CD14-positive monocyte (primary cell): Measurements from ENCODE around the gene SLX9. TPM values are rescaled to one million over a fixed set of nuclear protein-coding genes. Genes with fewer than 3 reads are reported as not detected.

Experiments used
- DNase-seq, 3 donors: peaks; one replicate each; pipeline ENCODE4 v3.0.0-alpha.2; 2011 to 2022
- H2AFZ ChIP-seq: 2 replicates; pipeline ENCODE4 v1.6.0; 2012; ENCODE audit warnings: mild to moderate bottlenecking, low read depth, low read length, inconsistent platforms; ENCODE audit not compliant: insufficient read depth, poor library complexity, severe bottlenecking
- H3K27ac ChIP-seq, 2 donors: 1 replicate in 1 of 2; 2 replicates in 1 of 2; pipeline ENCODE4 v1.5.1; 2012 to 2013; ENCODE audit warnings: low read length in 2 of 2, control low read depth in 1 of 2, inconsistent platforms in 1 of 2, low read depth in 1 of 2, mild to moderate bottlenecking in 1 of 2
- H3K27me3 ChIP-seq, 2 donors: one replicate each; pipeline versions ENCODE4 v1.6.0 to v1.6.1; 2011 to 2013; ENCODE audit warnings: low read length in 2 of 2; ENCODE audit not compliant: control insufficient read depth in 2 of 2, insufficient read depth in 2 of 2
- H3K36me3 ChIP-seq, 2 donors: replicated peaks in 1 of 2; 1 replicate in 1 of 2; 2 replicates in 1 of 2; pipeline versions ENCODE4 v1.5.1 to v1.6.1; 2012 to 2013; ENCODE audit warnings: low read length in 2 of 2, control low read depth in 1 of 2, inconsistent platforms in 1 of 2, mild to moderate bottlenecking in 1 of 2; ENCODE audit not compliant: insufficient read depth in 2 of 2, control insufficient read depth in 1 of 2
- H3K4me1 ChIP-seq, 2 donors: 1 replicate in 1 of 2; 2 replicates in 1 of 2; pipeline versions ENCODE4 v1.5.1 to v1.6.1; 2012 to 2013; ENCODE audit warnings: low read length in 2 of 2, control low read depth in 1 of 2, inconsistent platforms in 1 of 2, mild to moderate bottlenecking in 1 of 2, moderate library complexity in 1 of 2; ENCODE audit not compliant: insufficient read depth in 2 of 2, control insufficient read depth in 1 of 2
- H3K4me2 ChIP-seq: replicated peaks from 2 replicates; pipeline ENCODE3; 2012; ENCODE audit warnings: low read length, moderate library complexity, mild to moderate bottlenecking; ENCODE audit not compliant: poor library complexity, severe bottlenecking; ENCODE audit errors: extremely low read depth
- H3K4me3 ChIP-seq, 3 experiments: fragments of 200-600 bp in 1 of 3; sonication (generic) in 1 of 3; replicated peaks in 1 of 3; 1 replicate in 2 of 3; 2 replicates in 1 of 3; pipeline ENCODE4 v1.5.1; 2011 to 2013; ENCODE audit warnings: low read length in 3 of 3, mild to moderate bottlenecking in 3 of 3, control low read depth in 2 of 3, low read depth in 2 of 3, inconsistent platforms in 1 of 3, moderate library complexity in 1 of 3
- H3K79me2 ChIP-seq: 2 replicates; pipeline ENCODE4 v1.6.0; 2012; ENCODE audit warnings: mild to moderate bottlenecking, control low read depth, inconsistent platforms, low read length, moderate library complexity; ENCODE audit not compliant: insufficient read depth
- H3K9ac ChIP-seq: 2 replicates; pipeline ENCODE4 v1.6.0; 2017; ENCODE audit warnings: low read length, mild to moderate bottlenecking; ENCODE audit not compliant: insufficient read depth, poor library complexity, severe bottlenecking
- H3K9me3 ChIP-seq, 2 donors: replicated peaks in 1 of 2; 1 replicate in 1 of 2; 2 replicates in 1 of 2; pipeline versions ENCODE4 v1.5.1 to v1.6.1; 2012 to 2013; ENCODE audit warnings: low read length in 2 of 2, control low read depth in 1 of 2; ENCODE audit not compliant: control insufficient read depth in 1 of 2, insufficient read depth in 1 of 2
- H4K20me1 ChIP-seq: 2 replicates; pipeline ENCODE4 v1.6.0; 2012; ENCODE audit warnings: mild to moderate bottlenecking, low read length, control low read depth, moderate library complexity; ENCODE audit not compliant: insufficient read depth
- H3K27ac Mint-ChIP-seq, 7 donors: one replicate each; pipeline ENCODE4 v1.8.0; 2020; ENCODE audit warnings: mild to moderate bottlenecking in 7 of 7, mixed read lengths in 7 of 7, moderate library complexity in 6 of 7, inconsistent platforms in 2 of 7
- H3K27me3 Mint-ChIP-seq, 3 donors: one replicate each; pipeline ENCODE4 v1.8.0; 2021 to 2022; ENCODE audit warnings: low read depth in 3 of 3, mild to moderate bottlenecking in 3 of 3, mixed read lengths in 3 of 3, moderate library complexity in 3 of 3, inconsistent platforms in 1 of 3
- H3K36me3 Mint-ChIP-seq, 2 donors: one replicate each; pipeline ENCODE4 v1.8.0; 2020; ENCODE audit warnings: mixed read lengths in 2 of 2, inconsistent platforms in 1 of 2, mild to moderate bottlenecking in 1 of 2
- H3K4me1 Mint-ChIP-seq: one replicate; pipeline ENCODE4 v1.8.0; 2020; ENCODE audit warnings: mild to moderate bottlenecking, mixed read lengths
- H3K4me3 Mint-ChIP-seq, 2 donors: one replicate each; pipeline ENCODE4 v1.8.0; 2020; ENCODE audit warnings: mild to moderate bottlenecking in 2 of 2, mixed read lengths in 2 of 2, moderate library complexity in 1 of 2
- H3K9me3 Mint-ChIP-seq, 7 donors: one replicate each; pipeline ENCODE4 v1.8.0; 2020 to 2022; ENCODE audit warnings: mixed read lengths in 7 of 7, mild to moderate bottlenecking in 6 of 7, moderate library complexity in 6 of 7, inconsistent platforms in 2 of 7
- WGBS: methylation state at CpG from one replicate; pipeline ENCODE4 v1.1.5; 2013; ENCODE audit warnings: missing lambda C conversion rate; ENCODE audit not compliant: insufficient coverage; 5-methylcytosine and 5-hydroxymethylcytosine counted together
- intact Hi-C, 2 donors: fragments of 100-400 bp; cut with micrococcal nuclease; formaldehyde crosslinking; loops; one replicate each; pipeline versions ENCODE4 v1.15.0 to v1.15.1; 2023
- polyA plus RNA-seq, 3 donors: library from polyadenylated mRNA; depleted of rRNA in 1 of 3; unstranded in 2 of 3; stranded (reverse) in 1 of 3; fragments of 300-500 nt in 2 of 3; fragments of >200 nt in 1 of 3; fragmentation: Illumina TruSeq in 2 of 3; gene quantifications; 1 replicate in 2 of 3; 2 replicates in 1 of 3; pipeline ENCODE4 v1.2.3, GENCODE V29; 2012 to 2021
- TF ChIP-seq, protein P1 (sequence below): fragments of 200-600 bp; IDR thresholded peaks from one replicate; pipeline ENCODE4 v1.8.0; 2022; ENCODE audit warnings: antibody characterized with exemption, mild to moderate bottlenecking

Gene SLX9
- polyA plus RNA-seq, 3 donors: 7.5 to 9.0 (median 9.0) TPM

DNA sequence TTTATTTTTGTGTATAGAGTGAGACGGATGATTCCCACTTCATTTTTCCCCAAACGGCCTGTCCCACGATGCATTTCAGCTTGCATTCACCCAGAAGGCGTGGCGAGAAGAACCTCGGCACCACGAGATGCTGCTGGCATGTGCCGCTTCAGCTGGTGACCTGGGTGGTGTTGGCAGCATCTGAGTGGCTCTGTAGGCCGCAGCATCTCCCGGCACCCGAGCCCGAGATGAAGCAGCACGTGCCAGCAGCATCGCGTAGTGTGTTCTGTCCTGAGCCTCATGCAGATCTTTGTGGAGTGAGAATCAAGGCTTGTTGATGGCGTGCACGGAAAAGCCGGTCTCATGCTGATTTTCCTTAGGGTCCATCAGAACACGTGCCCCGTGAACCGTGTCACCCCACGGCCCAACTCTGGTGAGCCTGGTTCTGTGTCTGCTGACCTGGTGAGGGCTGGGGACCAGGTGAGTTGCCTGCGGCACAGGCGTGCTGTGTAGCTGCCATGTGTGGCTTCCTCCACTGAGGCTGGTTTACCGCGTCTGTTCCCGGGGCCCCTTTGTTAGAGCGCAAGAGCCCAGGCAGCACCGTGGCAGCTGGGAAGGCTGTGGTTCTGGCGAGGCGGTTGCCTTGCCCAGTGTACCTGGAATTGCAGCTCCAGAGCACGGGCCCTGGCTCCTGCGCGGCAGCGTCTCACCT lies 16.7 kb downstream of the SLX9 start:
- Histone ChIP-seq H3K79me2 (peaks cover 6% of the 10 kb centered on the region), H3K4me2 (no peak overlapping the region), H3K9ac (no peak overlapping the region), H3K4me3 (no peak overlapping the region), H3K9me3 (no peaks in the 10 kb centered on the region), H3K36me3 (peaks cover 55 to 80% of the 10 kb centered on the region in 2 donors), H2AFZ (no peak overlapping the region), H3K27me3 (no peaks in the 10 kb centered on the region), H4K20me1 (peaks cover 5% of the 10 kb centered on the region), H3K4me1 (no peaks in the 10 kb centered on the region), H3K27ac (no peak overlapping the region)
- Mint-ChIP-seq H3K4me1 (no peaks in the 10 kb centered on the region), H3K36me3 (peaks cover 55 to 86% of the 10 kb centered on the region in 2 donors), H3K27me3 (no peaks in the 10 kb centered on the region), H3K9me3 (no peaks in the 10 kb centered on the region), H3K27ac (peak overlapping the region in 1 of 7 donors; percentile 10), H3K4me3 (no peak overlapping the region)
- TF ChIP-seq, protein P1, sequence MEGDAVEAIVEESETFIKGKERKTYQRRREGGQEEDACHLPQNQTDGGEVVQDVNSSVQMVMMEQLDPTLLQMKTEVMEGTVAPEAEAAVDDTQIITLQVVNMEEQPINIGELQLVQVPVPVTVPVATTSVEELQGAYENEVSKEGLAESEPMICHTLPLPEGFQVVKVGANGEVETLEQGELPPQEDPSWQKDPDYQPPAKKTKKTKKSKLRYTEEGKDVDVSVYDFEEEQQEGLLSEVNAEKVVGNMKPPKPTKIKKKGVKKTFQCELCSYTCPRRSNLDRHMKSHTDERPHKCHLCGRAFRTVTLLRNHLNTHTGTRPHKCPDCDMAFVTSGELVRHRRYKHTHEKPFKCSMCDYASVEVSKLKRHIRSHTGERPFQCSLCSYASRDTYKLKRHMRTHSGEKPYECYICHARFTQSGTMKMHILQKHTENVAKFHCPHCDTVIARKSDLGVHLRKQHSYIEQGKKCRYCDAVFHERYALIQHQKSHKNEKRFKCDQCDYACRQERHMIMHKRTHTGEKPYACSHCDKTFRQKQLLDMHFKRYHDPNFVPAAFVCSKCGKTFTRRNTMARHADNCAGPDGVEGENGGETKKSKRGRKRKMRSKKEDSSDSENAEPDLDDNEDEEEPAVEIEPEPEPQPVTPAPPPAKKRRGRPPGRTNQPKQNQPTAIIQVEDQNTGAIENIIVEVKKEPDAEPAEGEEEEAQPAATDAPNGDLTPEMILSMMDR: no peak
- intact Hi-C loops: no loop called here
- WGBS: 92% methylated on average over 34 of the region's 35 CpGs
- DNase-seq: no peak

DNA sequence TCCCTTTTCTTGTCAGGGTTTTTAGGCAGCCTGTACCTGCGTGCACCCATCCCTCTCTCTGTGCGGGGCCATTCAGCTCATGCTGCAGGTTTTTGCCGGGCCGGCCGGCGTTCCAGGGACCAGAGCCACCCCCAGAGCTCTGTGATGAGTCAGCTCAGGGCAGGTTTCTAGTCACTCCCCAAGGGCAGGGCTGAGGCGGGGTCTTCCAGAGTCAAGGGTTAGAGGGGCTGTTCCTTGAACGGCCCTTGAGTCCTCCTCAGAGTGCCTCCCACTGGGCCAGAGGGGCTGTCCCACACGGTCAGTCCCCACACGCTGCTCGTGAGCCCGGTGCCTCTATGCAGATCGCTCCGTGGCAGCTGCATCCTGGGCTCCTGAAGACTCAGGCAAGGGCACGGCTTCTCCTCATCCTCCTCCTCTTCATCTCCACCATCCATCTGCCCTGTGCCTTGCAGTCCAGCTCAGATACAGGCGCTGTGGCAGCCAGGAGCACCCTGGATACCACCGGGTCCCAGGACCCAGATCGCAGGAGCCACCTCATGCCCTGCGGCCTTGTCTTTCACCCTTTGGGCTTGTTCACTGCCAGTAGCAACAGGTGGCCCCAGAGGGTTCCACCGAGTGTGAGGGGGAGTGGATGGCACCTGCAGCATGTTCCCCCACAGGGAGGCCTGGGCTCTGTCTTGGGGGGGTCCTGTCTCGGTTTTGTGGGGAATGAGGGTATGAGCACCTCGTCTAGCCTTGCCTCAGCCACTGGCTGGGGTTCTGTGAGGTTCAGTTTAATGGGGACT lies 17.4 kb downstream of the SLX9 start:
- no peak overlapping the region for H3K4me3 Mint-ChIP-seq
- no peaks in the 10 kb centered on the region for H3K27me3 ChIP-seq
- H3K27ac Mint-ChIP-seq: peak overlapping the region in 2 of 7 donors; percentile 10 to 67
- H3K4me1 ChIP-seq: no peaks in the 10 kb centered on the region
- TF ChIP-seq, protein P1: no peak
- no peak for DNase-seq
- H3K4me2 ChIP-seq: no peak overlapping the region
- H3K4me1 Mint-ChIP-seq: no peaks in the 10 kb centered on the region
- H3K4me3 ChIP-seq: no peak overlapping the region
- peaks cover 5% of the 10 kb centered on the region for H4K20me1 ChIP-seq
- WGBS: 88% methylated on average over 20 of the region's 22 CpGs
- H3K9me3 Mint-ChIP-seq: no peaks in the 10 kb centered on the region
- no peaks in the 10 kb centered on the region for H3K27me3 Mint-ChIP-seq
- no peak overlapping the region for H3K27ac ChIP-seq
- intact Hi-C loops: no loop called here
- H2AFZ ChIP-seq: no peak overlapping the region
- H3K79me2 ChIP-seq: peaks cover 3% of the 10 kb centered on the region
- no peak overlapping the region for H3K9ac ChIP-seq
- H3K36me3 Mint-ChIP-seq: peaks cover 57 to 86% of the 10 kb centered on the region in 2 donors
- no peaks in the 10 kb centered on the region for H3K9me3 ChIP-seq
- H3K36me3 ChIP-seq: peaks cover 57 to 83% of the 10 kb centered on the region in 2 donors
